A673 (cell line): ENCODE measurements around the gene MTURN. TPM values are rescaled to one million over a fixed set of nuclear protein-coding genes. Genes with fewer than 3 reads are reported as not detected.

Source experiments
- BruUV-seq: library from RNA; stranded (reverse); fragments of 400-500 nt; replicated peaks from 2 replicates; lab custom pipeline; 2021; lab: Mats Ljungman, UMichigan
- CTCF ChIA-PET: fragments of 300-600 bp; sonication (Branson Sonifier 250); formaldehyde crosslinking; loops from one replicate; lab custom pipeline; 2022; ENCODE audit warnings: antibody characterized with exemption; lab: Charles Lee
- POLR2A ChIA-PET: fragments of 300-600 bp; sonication (Branson Sonifier 250); formaldehyde crosslinking; loops from one replicate; lab custom pipeline; 2022; ENCODE audit warnings: antibody characterized with exemption; ENCODE audit not compliant: low non-redundant PET; lab: Charles Lee
- DNase-seq: peaks from one replicate; pipeline ENCODE4 v3.0.0-alpha.2; 2015; ENCODE audit warnings: low spot score
- H3K27ac ChIP-seq: fragments of 200-600 bp; sonication (generic); 2 replicates; pipeline ENCODE4 v1.5.1; 2016; ENCODE audit warnings: mixed run types, low read depth, mild to moderate bottlenecking, mixed read lengths, antibody characterized with exemption, low read length; ENCODE audit not compliant: poor library complexity, severe bottlenecking
- H3K27me3 ChIP-seq: fragments of 200-600 bp; sonication (generic); replicated peaks from 2 replicates; pipeline ENCODE4 v1.6.1; 2017; ENCODE audit warnings: mixed run types, low read depth, mild to moderate bottlenecking, mixed read lengths, antibody characterized with exemption, low read length; ENCODE audit not compliant: insufficient read depth, poor library complexity
- H3K36me3 ChIP-seq: fragments of 200-600 bp; sonication (generic); 2 replicates; pipeline ENCODE4 v1.6.1; 2016; ENCODE audit warnings: mixed run types, mild to moderate bottlenecking, mixed read lengths, antibody characterized with exemption, low read length; ENCODE audit not compliant: insufficient read depth, poor library complexity, severe bottlenecking
- H3K4me1 ChIP-seq: fragments of 200-600 bp; sonication (generic); 2 replicates; pipeline ENCODE4 v1.6.1; 2017; ENCODE audit warnings: mixed run types, mild to moderate bottlenecking, mixed read lengths, antibody characterized with exemption, low read length; ENCODE audit not compliant: insufficient read depth, poor library complexity, severe bottlenecking
- H3K4me3 ChIP-seq: fragments of 200-600 bp; sonication (generic); 2 replicates; pipeline ENCODE4 v1.5.1; 2016; ENCODE audit warnings: low read depth, mixed run types, mild to moderate bottlenecking, mixed read lengths, low read length; ENCODE audit not compliant: poor library complexity, severe bottlenecking
- H3K9me3 ChIP-seq: fragments of 200-600 bp; sonication (generic); 2 replicates; pipeline ENCODE4 v1.6.1; 2016; ENCODE audit warnings: mixed run types, low read depth, mild to moderate bottlenecking, mixed read lengths, antibody characterized with exemption, low read length; ENCODE audit not compliant: poor library complexity, severe bottlenecking
- EZH2 ChIP-seq: fragments of 200-600 bp; sonication (generic); IDR thresholded peaks from 2 replicates; pipeline ENCODE4 v1.6.1; 2017; ENCODE audit warnings: borderline replicate concordance, low read depth, mild to moderate bottlenecking, mixed read lengths, antibody characterized with exemption, low read length; ENCODE audit not compliant: poor library complexity, severe bottlenecking
- intact Hi-C: fragments of 100-400 bp; cut with micrococcal nuclease; formaldehyde crosslinking; loops from one replicate; pipeline ENCODE4 v1.10.0; 2022; ENCODE audit not compliant: unreplicated experiment
- total RNA-seq: library from RNA; stranded (reverse); gene quantifications from 2 replicates; pipeline ENCODE4 v1.2.3, GENCODE V29; 2021
- TF ChIP-seq, protein P1 (sequence below): fragments of 300-800, 200-600 bp; sonication (generic); conservative IDR thresholded peaks from 2 replicates; pipeline ENCODE4 v1.5.1; 2017; ENCODE audit warnings: low read depth, mild to moderate bottlenecking, antibody characterized with exemption, low read length, moderate library complexity, mixed read lengths

MTURN gene
- total RNA-seq, 1 experiment from 2014 or later = 2.6 TPM

DNA sequence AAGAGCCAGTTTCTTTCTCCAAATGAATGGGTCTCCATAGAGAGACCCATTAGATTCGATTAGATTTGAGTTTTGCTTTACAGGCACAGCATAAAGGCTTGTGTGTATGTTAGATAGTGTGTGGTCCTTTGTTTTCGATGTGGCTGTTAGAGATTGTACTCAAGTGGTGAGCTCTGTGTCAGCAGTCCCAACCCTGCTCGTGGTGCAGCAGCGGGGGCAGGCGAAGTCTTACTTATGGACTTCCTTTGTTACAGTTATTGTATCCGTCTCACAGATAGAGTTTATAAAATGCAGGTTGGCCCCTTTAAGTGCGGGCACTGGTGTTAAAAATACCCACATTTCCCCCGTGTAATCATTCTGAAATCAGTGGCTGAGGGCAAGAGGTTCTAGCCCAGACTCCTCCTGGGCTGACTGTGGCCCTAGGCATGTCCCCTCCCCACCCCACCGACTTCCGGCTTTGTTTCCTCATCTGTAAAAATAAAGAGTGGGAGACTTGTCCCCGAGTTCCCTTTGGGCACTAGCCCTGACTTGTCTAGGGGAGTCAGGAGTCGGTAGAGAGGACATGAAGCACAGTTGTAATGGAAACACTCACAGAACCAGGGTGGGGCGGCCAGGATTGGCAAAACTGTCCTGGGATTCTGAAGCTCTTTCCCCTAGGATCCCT lies 28.6 kb downstream of the MTURN start:
- BruUV-seq = no TSS peak
- Histone ChIP-seq H3K4me3 (no peak overlapping the region), H3K4me1 (no peaks in the 10 kb centered on the region), H3K27ac (no peak overlapping the region), H3K27me3 (no peaks in the 10 kb centered on the region), H3K9me3 (no peaks in the 10 kb centered on the region), H3K36me3 (no peaks in the 10 kb centered on the region)
- intact Hi-C loops = loop anchor here (5.0 kb wide), 1 partner anchor 249 kb away; no protein-coding TSS in a partner anchor
- TF ChIP-seq, protein P1, sequence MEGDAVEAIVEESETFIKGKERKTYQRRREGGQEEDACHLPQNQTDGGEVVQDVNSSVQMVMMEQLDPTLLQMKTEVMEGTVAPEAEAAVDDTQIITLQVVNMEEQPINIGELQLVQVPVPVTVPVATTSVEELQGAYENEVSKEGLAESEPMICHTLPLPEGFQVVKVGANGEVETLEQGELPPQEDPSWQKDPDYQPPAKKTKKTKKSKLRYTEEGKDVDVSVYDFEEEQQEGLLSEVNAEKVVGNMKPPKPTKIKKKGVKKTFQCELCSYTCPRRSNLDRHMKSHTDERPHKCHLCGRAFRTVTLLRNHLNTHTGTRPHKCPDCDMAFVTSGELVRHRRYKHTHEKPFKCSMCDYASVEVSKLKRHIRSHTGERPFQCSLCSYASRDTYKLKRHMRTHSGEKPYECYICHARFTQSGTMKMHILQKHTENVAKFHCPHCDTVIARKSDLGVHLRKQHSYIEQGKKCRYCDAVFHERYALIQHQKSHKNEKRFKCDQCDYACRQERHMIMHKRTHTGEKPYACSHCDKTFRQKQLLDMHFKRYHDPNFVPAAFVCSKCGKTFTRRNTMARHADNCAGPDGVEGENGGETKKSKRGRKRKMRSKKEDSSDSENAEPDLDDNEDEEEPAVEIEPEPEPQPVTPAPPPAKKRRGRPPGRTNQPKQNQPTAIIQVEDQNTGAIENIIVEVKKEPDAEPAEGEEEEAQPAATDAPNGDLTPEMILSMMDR = no peak
- no peak for TF ChIP-seq EZH2
- ChIA-PET CTCF (no interaction called here), POLR2A (no interaction called here)
- DNase-seq = no peak

DNA sequence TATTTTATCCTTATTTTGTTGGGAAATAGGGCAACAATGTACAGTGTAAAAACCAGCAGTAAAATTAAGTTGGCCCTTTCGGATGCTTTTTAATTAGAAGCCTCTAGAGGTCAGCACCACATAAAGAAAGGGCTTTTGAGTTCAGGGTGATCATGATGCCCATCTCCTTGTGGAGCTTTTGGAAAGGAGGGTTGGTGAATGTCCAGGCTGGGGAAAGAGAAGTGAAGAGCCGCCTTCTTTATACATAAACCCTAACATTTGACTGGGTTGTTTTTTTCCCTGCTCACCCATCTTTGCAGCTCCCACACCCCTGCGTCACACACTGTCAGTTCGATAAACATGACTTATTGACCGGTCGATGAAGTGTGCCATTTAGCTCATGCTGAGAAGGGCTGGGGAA lies 29.8 kb downstream of the MTURN start:
- peak; percentile 61 for DNase-seq
- POLR2A ChIA-PET = no interaction called here
- Histone ChIP-seq H3K4me1 (no peaks in the 10 kb centered on the region), H3K27me3 (no peaks in the 10 kb centered on the region), H3K36me3 (no peaks in the 10 kb centered on the region), H3K27ac (no peak overlapping the region), H3K9me3 (no peaks in the 10 kb centered on the region), H3K4me3 (no peak overlapping the region)
- CTCF ChIA-PET = interaction anchor here (0.6 to 0.7 kb wide), 2 partner anchors 12 to 403 kb away, joined by 3 to 8 read pairs; no protein-coding TSS in a partner anchor
- BruUV-seq = no TSS peak
- intact Hi-C loops = loop anchor here (5.0 kb wide), 1 partner anchor 248 kb away; no protein-coding TSS in a partner anchor
- TF ChIP-seq EZH2 = no peak
- TF ChIP-seq, protein P1 = peak; percentile 60

DNA sequence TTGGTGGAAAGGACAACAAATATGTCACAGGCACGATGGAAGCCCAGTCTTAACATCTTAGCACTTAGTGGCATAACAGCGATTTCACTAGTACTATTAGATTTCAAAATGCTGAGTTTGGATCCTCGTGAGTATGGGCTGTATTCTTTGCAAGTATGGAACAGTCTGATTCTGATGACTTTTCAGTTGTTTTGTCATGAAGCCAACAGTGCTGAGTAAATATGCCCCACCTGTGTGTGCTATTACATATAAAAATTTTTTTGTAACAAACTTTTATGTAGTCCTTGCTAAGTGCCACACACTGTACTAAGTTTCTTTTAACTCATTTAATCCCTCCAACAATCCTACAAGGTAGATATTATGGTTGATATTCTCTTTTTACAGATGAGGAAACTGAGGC lies 30.8 kb downstream of the MTURN start:
- TF ChIP-seq EZH2 = no peak
- TF ChIP-seq, protein P1 = no peak
- CTCF ChIA-PET = no interaction called here
- no peak overlapping the region for H3K27ac ChIP-seq
- H3K4me1 ChIP-seq = no peaks in the 10 kb centered on the region
- H3K9me3 ChIP-seq = no peaks in the 10 kb centered on the region
- H3K4me3 ChIP-seq = no peak overlapping the region
- no peaks in the 10 kb centered on the region for H3K36me3 ChIP-seq
- no peaks in the 10 kb centered on the region for H3K27me3 ChIP-seq
- BruUV-seq = no TSS peak
- POLR2A ChIA-PET = no interaction called here
- DNase-seq = no peak
- intact Hi-C loops = loop anchor here (5.0 kb wide), 1 partner anchor 397 kb away; no protein-coding TSS in a partner anchor
